GM18508 (cell line): ENCODE data around the gene CERS1.

Source experiments
- ATAC-seq: cut with Tn5 transposase; IDR thresholded peaks from one replicate; pipeline ENCODE4 v1.9.1; 2021; ENCODE audit warnings: moderate number of reproducible peaks; ENCODE audit not compliant: insufficient read depth, unreplicated experiment

The CERS1 gene

DNA sequence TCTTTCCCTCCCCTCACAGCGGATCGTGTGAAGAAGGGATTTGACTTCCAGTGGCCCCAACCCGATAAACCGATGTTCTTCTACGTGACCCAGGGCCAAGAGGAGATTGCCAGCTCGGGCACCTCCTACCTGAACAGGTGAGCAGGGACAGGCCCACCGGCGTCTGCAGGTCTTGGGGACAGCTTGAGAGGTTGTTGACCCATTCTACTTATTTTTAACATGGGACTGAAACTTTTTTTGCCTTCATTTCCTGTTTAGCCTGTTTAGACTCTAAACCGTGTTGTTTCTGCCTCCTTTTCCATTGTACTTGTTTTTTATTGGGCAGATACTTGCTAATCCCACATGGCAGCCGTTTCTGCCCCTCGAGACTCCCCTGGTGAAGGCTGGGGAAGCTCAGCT, 35.7 kb downstream of the CERS1 start:
- ATAC-seq = no peak

DNA sequence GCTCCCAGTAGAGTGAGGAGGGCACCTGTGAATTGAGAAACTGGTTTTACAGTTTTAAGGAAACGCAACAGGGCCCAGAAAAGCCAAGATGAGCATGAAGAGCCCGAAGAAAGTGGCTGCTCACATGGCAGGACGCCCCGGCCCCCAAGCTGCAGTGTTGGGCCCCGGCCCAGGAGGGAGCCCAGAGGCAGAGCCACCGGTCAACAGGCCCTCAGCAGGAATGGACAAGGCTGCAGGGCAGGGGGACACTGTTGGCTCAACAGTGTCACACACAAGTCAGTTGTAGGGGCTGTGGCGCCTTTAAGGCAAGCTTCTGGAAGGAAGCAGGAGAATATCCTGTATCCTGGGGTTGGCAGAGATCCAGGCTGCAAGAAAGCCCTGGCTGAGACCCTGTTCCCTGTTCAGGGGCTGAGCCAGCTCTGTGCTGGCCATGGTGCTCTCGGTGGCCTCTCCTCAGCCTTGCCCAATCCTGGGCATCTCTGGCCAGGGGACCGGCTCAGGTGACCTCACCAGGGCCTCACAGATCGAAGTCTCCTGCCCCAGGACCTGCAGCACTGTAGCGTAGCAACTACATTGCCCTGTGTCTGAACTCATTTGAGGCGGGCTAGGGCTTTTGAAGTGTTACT, 36.2 kb downstream of the CERS1 start:
- ATAC-seq = no peak

GRCh38 chr19:18858906-18859646, 36.9 kb downstream of the CERS1 start:
- ATAC-seq = no peak

DNA sequence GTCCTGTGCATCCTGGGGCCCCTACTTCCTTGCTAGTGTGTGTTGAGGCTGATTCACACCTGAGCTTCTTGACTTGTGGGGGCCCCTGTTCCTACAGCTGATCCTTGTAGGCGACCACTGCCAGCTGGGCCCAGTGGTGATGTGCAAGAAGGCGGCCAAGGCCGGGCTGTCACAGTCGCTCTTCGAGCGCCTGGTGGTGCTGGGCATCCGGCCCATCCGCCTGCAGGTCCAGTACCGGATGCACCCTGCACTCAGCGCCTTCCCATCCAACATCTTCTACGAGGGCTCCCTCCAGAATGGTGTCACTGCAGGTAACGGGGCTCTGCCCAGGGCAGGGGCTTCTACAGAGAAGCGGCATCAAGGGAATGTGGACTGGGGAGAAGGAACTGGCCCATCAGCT, 38.7 kb downstream of the CERS1 start:
- no peak for ATAC-seq

DNA sequence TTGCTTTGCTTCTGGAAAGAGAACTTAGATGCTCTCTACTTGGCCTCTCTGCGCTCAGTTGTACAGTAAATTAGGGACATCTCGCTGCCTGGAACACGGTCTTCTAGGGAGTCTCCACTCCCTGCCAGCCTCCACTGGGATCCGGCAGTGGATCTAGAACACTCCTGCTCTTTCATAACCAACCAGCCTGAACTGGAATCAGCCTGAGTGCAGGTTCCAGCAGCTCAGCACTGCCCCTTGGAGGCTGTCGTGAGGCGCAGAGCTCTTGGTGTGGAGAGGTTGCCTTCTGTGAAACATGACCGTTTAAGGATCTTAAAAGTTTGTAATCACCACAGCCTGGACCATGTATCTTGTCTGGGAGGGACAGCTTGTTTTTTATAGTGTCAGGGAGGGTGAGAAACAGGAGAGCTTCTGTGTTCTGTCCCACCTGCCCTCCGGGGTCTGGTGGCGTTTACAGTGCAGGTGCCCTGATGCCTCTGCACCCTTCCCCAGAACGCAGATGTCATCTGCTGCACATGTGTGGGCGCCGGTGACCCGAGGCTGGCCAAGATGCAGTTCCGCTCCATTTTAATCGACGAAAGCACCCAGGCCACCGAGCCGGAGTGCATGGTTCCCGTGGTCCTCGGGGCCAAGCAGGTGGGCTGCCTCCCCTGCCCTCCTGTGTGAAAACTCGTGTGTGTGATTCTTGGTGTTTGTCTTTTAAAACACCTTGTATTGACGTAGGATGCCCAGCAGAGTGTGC, 39.4 kb downstream of the CERS1 start:
- ATAC-seq = no peak

DNA sequence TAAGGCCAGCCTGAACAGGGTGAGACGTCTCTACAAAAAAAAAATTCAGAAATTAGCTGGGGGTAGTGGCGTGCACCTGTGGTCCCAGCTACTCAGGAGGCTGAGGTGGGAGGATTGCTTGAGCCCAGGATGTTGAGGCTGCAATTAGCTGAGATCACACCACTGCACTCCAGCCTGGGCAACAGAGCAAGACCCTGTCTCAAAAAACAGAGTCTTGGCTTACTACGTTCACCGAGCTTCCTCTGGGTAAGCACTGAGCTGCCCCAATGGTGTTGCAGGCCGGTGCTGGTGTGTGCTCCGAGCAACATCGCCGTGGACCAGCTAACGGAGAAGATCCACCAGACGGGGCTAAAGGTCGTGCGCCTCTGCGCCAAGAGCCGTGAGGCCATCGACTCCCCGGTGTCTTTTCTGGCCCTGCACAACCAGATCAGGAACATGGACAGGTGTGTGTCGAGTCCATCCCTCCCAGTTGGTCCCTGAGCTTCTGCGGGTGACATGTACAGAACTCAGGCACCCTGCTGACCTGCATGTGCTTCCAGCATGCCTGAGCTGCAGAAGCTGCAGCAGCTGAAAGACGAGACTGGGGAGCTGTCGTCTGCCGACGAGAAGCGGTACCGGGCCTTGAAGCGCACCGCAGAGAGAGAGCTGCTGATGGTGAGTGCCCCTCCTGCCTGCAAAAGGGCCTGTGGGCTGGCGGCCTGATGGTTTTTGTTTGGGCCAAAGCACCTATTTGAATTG, 40.1 kb downstream of the CERS1 start:
- no peak for ATAC-seq

GRCh38 chr19:18854982-18855381, 41.0 kb downstream of the CERS1 start:
- ATAC-seq = no peak

DNA sequence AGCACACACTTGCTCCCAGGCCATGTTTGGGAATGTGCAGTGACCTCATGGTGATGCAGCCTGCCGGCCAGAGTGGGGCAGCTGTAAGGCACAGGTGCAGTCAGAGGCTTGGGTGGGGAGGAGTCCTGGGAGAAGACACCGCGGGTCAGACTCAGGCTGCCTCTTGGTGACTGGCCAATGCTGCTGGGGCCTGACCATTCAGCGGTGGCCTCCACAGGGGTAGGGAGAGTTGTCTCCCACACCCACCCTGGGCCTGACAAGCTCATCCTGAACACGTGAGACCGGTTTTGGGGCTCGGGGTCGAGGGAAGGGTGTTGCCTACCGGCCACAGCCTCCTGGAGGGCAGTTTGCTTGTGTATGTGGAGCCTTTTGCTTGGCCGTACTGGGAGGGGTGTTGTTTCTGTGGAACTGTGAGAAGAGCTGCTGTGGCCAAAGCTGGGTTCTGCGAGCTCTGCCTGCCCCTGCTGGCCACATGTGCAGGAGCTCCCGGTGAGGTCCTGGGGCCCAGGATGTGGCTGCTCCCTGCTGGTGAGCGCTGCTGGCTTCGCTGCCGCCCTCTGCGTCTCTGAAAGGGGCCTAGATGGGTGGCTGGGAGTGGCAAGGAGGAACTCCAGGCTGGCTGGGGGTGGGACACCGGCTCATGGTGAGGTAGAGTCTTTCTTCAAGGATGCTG, 42.1 kb downstream of the CERS1 start:
- no peak for ATAC-seq

GRCh38 chr19:18852648-18853047, 43.3 kb downstream of the CERS1 start:
- no peak for ATAC-seq

- no peak for ATAC-seq
Measured at GRCh38 chr19:18851673-18852325, 44.2 kb downstream of the CERS1 start.

DNA sequence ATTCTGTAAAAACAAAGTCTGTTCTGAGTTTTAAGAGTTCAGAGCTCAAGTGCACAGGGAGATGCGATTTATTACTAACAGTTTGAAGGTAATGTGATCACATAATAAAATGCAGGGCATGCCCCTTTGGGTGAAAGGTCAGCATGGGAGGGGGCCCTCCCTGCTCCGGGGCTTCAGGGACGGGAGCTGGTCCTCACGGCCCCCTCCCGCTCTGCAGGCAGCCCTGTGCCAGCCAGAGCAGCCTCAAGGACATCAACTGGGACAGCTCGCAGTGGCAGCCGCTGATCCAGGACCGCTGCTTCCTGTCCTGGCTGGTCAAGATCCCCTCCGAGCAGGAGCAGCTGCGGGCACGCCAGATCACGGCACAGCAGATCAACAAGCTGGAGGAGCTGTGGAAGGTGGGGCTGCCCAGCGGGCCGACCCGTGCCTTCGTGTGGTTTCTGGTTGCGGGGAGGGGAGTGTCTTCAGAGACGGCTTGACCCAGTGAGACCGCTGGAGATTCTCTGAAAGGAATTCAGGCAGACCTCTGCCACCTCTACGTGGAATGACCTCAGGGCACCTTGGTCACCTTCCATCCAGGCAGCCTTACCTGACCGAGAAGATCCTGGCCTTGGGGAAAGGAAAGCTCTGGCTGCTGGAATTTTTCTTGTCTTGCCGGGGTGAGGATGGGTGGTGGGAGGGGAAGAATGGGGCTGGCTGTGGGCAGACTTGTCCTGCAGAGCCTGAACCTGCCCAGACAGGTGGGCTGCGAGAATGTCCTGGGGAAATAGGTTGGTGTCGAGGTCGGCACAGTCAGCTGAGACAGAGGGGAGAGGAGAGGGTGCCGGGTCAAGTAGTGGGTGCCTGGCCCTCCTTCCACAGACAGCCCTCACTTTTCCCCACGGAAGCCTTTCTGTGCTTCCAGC, 45.2 kb downstream of the CERS1 start:
- ATAC-seq = no peak

DNA sequence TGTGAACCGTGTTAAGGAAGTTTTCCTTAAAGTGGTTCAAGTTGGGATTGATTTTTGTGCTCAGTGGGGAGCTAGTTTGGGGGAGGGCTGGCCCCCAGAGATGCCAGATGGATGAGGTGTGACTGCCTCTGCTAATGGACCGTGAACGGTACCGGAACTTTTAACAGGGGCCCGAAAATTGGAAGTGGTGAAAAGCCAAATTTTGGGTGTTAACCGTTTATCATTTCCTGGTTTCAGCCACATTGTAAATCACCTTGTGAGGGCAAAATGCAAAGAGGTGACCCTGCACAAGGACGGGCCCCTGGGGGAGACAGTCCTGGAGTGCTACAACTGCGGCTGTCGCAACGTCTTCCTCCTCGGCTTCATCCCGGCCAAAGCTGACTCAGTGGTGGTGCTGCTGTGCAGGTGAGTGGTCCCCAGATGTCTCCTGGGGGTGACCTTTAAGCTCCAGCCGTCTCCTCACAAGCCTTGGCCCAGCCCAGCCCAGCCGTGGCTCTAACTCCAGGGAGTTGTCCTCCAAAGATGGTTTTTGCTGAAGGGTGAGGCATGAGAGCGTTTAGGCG, 46.0 kb downstream of the CERS1 start:
- no peak for ATAC-seq

DNA sequence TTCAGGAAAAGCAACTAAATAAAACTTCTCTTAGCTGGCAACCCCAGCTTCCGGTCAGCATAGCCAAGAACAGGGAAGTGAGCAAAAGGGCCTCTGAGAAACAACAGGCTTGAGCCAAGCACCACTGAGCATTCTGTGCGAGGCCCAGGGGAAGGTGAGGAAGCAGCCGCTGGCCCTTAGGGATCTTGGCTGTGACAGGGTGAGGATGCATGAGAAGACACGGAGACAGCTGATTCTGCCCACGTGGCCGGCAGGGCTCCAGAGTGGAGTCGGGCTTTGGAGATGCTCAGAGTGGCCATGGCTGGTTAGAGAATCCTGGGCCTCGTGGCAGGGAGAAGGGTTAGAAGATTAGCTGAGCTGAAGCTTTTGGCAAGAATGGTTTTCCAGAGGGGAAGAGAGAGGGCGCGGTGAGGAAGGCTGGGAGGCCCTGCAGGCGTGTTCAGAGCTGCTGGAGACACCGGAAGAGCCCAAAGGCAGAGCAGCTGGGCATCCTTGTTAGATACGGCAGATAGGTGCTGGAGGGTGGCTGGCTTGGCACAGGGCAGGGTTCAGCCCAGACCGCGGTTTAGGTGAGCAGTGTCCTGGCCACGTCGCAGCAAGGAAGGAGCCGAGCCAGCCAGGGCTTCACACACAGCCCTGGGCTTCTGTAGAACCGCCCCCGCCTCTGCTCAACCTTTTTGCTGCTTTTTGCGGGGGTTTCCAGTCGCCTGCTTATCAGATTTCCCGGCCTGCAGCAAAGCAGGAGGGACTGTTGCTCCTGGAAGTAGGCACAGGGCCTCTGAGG, 46.9 kb downstream of the CERS1 start:
- ATAC-seq = no peak

DNA sequence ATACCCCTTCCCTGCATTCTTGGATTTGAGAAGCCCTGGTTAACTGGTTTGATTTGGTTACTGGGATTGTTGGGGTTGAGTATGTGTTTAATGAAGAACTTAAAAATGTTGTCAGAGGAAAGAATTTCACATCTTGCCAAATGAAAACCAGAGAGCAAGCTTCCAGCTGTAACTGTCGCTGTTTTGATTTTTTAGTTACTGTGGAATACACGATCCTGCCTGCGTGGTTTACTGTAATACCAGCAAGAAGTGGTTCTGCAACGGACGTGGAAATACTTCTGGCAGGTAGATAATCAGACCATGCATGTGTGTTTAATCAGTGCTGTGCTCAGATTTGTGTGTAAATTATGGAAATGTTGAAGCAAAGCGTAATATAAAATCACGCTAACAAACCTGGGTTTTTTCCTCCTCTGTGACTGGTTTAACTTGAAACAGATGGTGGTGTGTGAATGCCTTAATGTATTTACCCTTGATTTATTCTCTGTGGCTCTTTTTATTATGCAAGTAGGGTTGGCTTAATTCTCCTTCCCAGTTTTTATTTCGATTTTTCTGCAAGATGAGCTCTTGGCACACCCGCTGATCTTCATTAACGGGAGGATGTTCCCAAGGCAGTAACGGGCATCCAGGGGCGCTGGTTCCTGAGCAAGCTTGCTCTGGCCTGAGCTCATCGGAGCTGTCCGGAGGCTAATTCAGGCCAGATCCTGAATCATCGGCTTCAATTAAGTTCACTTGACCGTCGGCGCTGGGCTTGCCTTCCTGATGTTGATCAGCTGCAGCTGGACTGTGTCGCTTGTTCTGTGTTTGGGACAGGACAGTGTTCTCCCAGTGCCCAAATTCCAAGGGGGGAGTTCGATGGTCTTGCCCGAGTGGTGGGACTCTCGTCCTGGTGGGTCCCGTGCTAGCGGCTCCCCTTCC, 48.2 kb downstream of the CERS1 start:
- no peak for ATAC-seq

DNA sequence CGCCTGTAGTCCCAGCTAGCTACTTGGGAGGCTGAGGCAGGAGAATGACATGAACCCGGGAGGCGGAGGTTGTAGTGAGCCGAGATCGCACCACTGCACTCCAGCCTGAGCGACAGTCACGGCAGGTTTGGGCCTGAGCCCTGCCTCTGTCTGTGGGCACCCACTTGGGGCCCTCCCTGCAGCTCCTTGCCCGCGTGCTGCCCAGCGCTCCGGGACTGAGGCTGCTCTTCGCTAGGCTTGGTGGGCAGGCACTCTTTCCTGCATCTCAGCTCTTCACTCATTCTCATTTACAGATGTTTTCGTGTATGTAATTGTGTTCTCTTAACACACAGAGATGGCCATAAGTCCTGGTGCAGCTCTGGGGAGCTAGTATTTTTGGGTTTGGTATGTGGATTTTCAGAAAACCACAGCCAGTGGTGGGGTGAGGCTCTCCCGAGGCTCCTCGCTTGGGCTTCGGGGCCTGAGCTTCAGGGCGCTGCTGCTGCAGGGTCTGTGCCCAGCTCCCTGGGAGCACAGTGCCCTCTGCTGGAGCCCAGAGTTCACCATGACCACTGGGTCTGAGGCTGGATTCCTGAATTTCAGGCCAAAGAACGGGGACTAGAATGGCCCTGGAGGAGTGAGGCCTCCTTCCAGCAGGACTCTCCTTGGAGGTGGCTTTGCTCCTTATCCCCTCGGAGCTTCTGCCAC, 49.0 kb downstream of the CERS1 start:
- no peak for ATAC-seq

GRCh38 chr19:18845961-18846360, 50.0 kb downstream of the CERS1 start:
- no peak for ATAC-seq
